ENCODE data around the gene CNMD.

DNA sequence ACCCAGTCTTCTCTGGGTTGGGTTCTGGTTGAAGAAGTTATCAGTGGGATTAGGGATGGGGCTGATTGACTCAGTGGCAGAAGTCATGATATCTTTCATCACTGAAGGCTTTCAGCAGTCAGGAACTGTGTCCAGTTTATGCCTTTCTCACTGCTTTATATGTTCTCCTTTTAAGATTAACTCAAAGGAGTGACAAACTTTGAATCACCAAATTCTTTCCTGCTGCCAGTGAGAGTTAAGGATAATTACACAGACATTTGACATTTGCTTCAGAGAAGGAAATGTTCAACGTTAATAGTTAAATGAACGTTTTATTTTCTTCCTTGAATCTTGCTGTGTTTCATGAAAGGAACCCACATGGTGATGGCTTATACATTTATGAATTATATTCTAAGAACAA, 41.0 kb upstream of the CNMD start:
- no peak for TF ChIP-seq CTCF (IDR thresholded peaks at IDR 0.05; ENCODE audit: borderline replicate concordance, extremely low read depth, low read length, poor library complexity, severe bottlenecking)
- no peak for TF ChIP-seq EZH2 (IDR thresholded peaks at IDR 0.05; ENCODE audit: borderline replicate concordance, low read depth, low read length, severe bottlenecking)

All from DND-41 (cell line).